ENCODE results near the gene ROR2. TPM values are rescaled to one million over a fixed set of nuclear protein-coding genes. Genes with fewer than 3 reads are reported as not detected.
A peak's percentile ranks its signal among the peaks of the same experiment; 100 is the strongest.

The ROR2 gene
- total RNA-seq, 1 donor from 2014 or later: 3.8 TPM

- no peak for ATAC-seq
- peaks cover 5% of the 10 kb centered on the region for H3K4me1 ChIP-seq
- H3K4me3 ChIP-seq: no peak overlapping the region
- peaks cover 16% of the 10 kb centered on the region for H3K27me3 ChIP-seq (ENCODE audit: low read depth)
- no peak for TF ChIP-seq CTCF (IDR thresholded peaks at IDR 0.05)
- no peak overlapping the region for H3K27ac ChIP-seq
- no peaks in the 10 kb centered on the region for H3K9me3 ChIP-seq
- intact Hi-C loops (cut with DNase I): no loop called here
- no peak for DNase-seq
- no peaks in the 10 kb centered on the region for H3K36me3 ChIP-seq
Measured at GRCh38 chr9:91677331-91677730, 272.7 kb downstream of the ROR2 start.

GRCh38 chr9:91676046-91676445 is 274.0 kb downstream of the ROR2 start:
- no peak overlapping the region for H3K4me3 ChIP-seq
- H3K36me3 ChIP-seq: no peaks in the 10 kb centered on the region
- peaks cover 5% of the 10 kb centered on the region for H3K27me3 ChIP-seq (ENCODE audit: low read depth)
- no peak overlapping the region for H3K27ac ChIP-seq
- H3K4me1 ChIP-seq: no peaks in the 10 kb centered on the region
- DNase-seq (no peak), ATAC-seq (peak in 1 of 2 donors; percentile 17)
- H3K9me3 ChIP-seq: no peaks in the 10 kb centered on the region
- intact Hi-C loops (cut with DNase I): no loop called here
- no peak for TF ChIP-seq CTCF (IDR thresholded peaks at IDR 0.05)

- intact Hi-C loops (cut with DNase I): no loop called here
- ATAC-seq (no peak), DNase-seq (no peak)
- Histone ChIP-seq H3K27ac (no peak overlapping the region), H3K36me3 (no peaks in the 10 kb centered on the region), H3K27me3 (ENCODE audit: low read depth) (no peaks in the 10 kb centered on the region), H3K4me3 (no peak overlapping the region), H3K4me1 (no peaks in the 10 kb centered on the region), H3K9me3 (no peaks in the 10 kb centered on the region)
- no peak for TF ChIP-seq CTCF (IDR thresholded peaks at IDR 0.05)
Measured at GRCh38 chr9:91664663-91665062, 285.4 kb downstream of the ROR2 start.

GRCh38 chr9:91663858-91664257 is 286.2 kb downstream of the ROR2 start:
- no peak for DNase-seq

GRCh38 chr9:91661451-91661850 is 288.6 kb downstream of the ROR2 start:
- H3K27me3 ChIP-seq (ENCODE audit: low read depth): no peaks in the 10 kb centered on the region
- H3K4me1 ChIP-seq: no peaks in the 10 kb centered on the region
- H3K36me3 ChIP-seq: no peaks in the 10 kb centered on the region
- DNase-seq (no peak), ATAC-seq (no peak)
- no peak overlapping the region for H3K27ac ChIP-seq
- no peak for TF ChIP-seq CTCF (IDR thresholded peaks at IDR 0.05)
- intact Hi-C loops (cut with DNase I): no loop called here
- no peaks in the 10 kb centered on the region for H3K9me3 ChIP-seq
- no peak overlapping the region for H3K4me3 ChIP-seq

More at GRCh38 chr9:91663858-91664257, 286.2 kb downstream of the ROR2 start:
- Histone ChIP-seq H3K27me3 (ENCODE audit: low read depth) (no peaks in the 10 kb centered on the region), H3K36me3 (no peaks in the 10 kb centered on the region), H3K4me3 (no peak overlapping the region), H3K4me1 (no peaks in the 10 kb centered on the region), H3K9me3 (no peaks in the 10 kb centered on the region), H3K27ac (no peak overlapping the region)
- intact Hi-C loops (cut with DNase I): no loop called here
- no peak for ATAC-seq
- no peak for TF ChIP-seq CTCF (IDR thresholded peaks at IDR 0.05)

- DNase-seq: no peak
- ATAC-seq: no peak
- Histone ChIP-seq H3K27ac (no peak overlapping the region), H3K27me3 (ENCODE audit: low read depth) (no peaks in the 10 kb centered on the region), H3K9me3 (no peaks in the 10 kb centered on the region), H3K4me3 (no peak overlapping the region), H3K36me3 (no peaks in the 10 kb centered on the region), H3K4me1 (no peaks in the 10 kb centered on the region)
- intact Hi-C loops (cut with DNase I): no loop called here
- TF ChIP-seq CTCF (IDR thresholded peaks at IDR 0.05): no peak
Measured at GRCh38 chr9:91660521-91660920, 289.5 kb downstream of the ROR2 start.

All from lower lobe of right lung (tissue), 2 donors.